NCI-H2196 treated with DMSO at 0.1 percent for 48 hours (cell line): ENCODE results near the gene RGS4.

Experiments
- DNase-seq: peaks from one replicate; lab custom pipeline; 2025; ENCODE audit not compliant: unreplicated experiment; lab: John Stamatoyannopoulos, UW

RGS4 gene

GRCh38 chr1:163069142-163069541 is at the start of gene RGS4:
TSS of gene RGS4 (plus strand) at chr1:163069361. CDS start at chr1:163069485, 124 bp downstream.
- DNase-seq = no peak

- no peak for DNase-seq
Observed at GRCh38 chr1:163022129-163022528, 47.0 kb upstream of the RGS4 start.

GRCh38 chr1:163027610-163028009 is 41.6 kb upstream of the RGS4 start:
- no peak for DNase-seq

- DNase-seq = no peak
Observed at GRCh38 chr1:163029901-163030300, 39.3 kb upstream of the RGS4 start.

- no peak for DNase-seq
Observed at GRCh38 chr1:163035446-163036249, 33.5 kb upstream of the RGS4 start.

GRCh38 chr1:163036671-163037070 is 32.5 kb upstream of the RGS4 start:
- DNase-seq = no peak

DNA sequence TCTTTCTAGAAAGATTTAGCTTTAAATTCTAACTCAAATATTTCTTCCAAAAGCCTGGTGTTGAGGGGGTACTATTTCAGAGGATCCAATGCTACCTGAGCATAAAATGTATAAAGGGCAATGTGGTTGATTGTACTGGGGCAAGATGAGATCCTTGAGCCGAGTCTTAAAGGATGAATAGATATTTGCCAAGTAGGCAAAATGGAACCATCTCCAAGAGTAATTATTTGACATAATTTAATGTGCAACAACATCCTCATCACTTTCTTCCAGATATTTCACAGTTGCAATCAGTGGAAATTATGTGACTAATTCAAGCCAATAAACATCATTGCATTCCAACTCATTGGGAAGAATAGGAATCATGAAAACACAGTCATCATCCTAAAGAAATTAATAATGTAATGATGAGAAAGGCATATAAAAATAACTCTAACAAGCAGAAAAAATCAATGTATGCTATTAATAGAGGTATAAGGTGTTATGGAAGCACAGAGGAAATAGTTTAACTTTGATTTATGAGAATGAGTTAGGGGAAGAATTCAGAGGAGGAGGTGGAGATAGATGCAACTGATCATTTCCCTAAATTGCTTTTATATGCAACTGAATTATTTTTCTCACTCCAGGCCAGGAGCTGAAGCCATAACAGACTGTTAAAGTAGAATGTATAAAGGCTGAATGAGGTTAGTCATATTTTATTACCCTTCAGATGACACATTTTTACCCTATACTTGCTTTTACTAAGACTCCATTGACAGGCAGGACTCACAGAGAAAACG is 30.0 kb upstream of the RGS4 start:
- DNase-seq = no peak

GRCh38 chr1:163039707-163040093 is 29.5 kb upstream of the RGS4 start:
- no peak for DNase-seq

GRCh38 chr1:163046071-163046470 is 23.1 kb upstream of the RGS4 start:
- DNase-seq = no peak

DNA sequence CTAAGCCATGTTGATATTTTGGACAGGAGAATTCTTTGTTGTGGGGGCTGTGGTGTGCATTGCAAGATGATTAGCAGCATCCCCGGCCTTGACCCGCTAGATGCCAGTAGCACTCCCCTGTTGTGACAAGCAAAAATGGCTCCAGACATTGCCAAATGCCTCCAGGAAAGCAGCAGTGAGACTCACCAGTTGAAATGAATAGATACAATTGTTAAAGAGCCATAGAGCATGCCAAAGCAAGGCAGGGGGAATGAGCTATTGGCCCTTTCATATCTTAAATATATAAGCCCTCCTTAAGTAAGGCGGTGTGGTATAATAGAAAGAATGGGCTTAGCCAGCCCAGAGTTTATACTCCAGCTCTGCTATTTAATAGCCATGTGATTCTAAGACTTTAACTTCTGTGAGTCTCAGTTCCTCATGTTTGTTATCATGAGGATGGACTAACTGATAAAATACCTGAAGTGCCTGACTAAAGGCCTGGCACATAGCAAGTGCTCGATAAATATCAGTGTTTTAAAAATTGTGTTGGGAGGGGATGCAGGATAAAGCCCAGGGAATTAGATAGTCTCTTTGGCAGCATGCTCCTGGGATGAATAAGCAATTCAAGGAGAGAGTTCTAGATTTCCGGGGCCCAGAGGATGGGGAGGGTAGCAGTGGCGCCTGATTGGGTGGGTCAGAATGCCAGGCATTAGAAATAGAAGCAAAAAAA is 21.1 kb upstream of the RGS4 start:
- DNase-seq = no peak

GRCh38 chr1:163048869-163049268 is 20.3 kb upstream of the RGS4 start:
- no peak for DNase-seq

GRCh38 chr1:163049296-163049695 is 19.9 kb upstream of the RGS4 start:
- DNase-seq = no peak

GRCh38 chr1:163050496-163050895 is 18.7 kb upstream of the RGS4 start:
- no peak for DNase-seq

GRCh38 chr1:163054181-163054591 is 15.0 kb upstream of the RGS4 start:
- no peak for DNase-seq

GRCh38 chr1:163055005-163055404 is 14.2 kb upstream of the RGS4 start:
- DNase-seq = peak; percentile 37

DNA sequence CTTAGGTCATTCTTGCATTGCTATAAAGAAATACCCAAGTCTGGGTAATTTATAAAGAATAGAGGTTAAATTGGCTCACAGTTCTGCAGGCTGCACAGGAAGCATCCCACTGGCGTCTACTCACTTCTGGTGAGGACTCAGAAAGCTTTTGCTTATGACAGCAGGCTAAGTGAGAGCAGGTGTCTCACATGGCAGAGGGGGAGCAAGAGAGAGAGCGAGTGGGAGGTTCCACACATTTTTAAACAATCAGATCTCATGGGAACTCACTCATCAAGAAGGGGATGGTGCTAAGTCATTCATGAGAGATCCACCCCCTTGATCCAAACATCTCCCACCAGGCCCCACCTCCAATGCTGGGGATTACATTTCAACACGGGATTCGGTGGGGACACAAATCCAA is 13.6 kb upstream of the RGS4 start:
- peak; percentile 73 for DNase-seq

DNA sequence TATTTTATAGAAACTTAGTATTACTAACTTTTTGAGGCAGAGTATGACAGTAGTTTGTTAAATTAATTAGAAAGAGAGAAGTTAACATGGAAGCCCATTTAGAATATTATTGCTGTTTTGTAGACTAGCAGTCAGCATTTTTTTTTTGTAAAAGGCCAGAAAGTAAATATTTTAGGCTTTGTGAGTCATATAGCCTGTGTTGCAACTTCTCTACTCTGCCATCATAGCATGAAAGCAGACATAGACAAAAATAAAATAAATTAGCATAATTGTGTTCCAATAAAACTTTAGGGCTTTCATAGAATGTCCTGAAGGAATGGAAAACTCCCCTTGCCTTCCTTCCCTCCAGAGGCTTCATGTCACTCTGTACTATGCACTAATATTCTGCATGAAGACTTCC is 12.3 kb upstream of the RGS4 start:
- DNase-seq = no peak

GRCh38 chr1:163060343-163061007 is 8.7 kb upstream of the RGS4 start:
- no peak for DNase-seq

GRCh38 chr1:163063143-163063542 is 6.0 kb upstream of the RGS4 start:
- DNase-seq = no peak

GRCh38 chr1:163063610-163064009 is 5.6 kb upstream of the RGS4 start:
- no peak for DNase-seq

GRCh38 chr1:163066168-163066567 is 3.0 kb upstream of the RGS4 start:
- DNase-seq = no peak
